MM.1S (cell line): Measurements from ENCODE around the gene B4GALNT3.
A peak's percentile ranks its signal among the peaks of the same experiment; 100 is the strongest.

Source experiments
- DNase-seq: peaks from one replicate; pipeline ENCODE4 v3.0.0-alpha.2; 2015
- H2AFZ ChIP-seq: fragments of 300-600 bp; sonication (generic); 2 replicates; pipeline ENCODE4 v1.6.0; 2016; ENCODE audit warnings: antibody characterized with exemption, low read length
- H3F3A ChIP-seq: fragments of 300-600 bp; sonication (generic); 2 replicates; pipeline ENCODE4 v1.6.1; 2016; ENCODE audit warnings: mild to moderate bottlenecking, antibody characterized with exemption, low read length, moderate library complexity, mixed read lengths; ENCODE audit not compliant: insufficient read depth
- H3K27ac ChIP-seq: fragments of 300-600 bp; sonication (generic); 2 replicates; pipeline ENCODE4 v1.5.1; 2016; ENCODE audit warnings: mild to moderate bottlenecking, low read length
- H3K27me3 ChIP-seq: fragments of 300-600 bp; sonication (generic); replicated peaks from 2 replicates; pipeline ENCODE4 v1.6.0; 2016; ENCODE audit warnings: low read length; ENCODE audit not compliant: insufficient read depth
- H3K36me3 ChIP-seq: fragments of 300-600 bp; sonication (generic); replicated peaks from 2 replicates; pipeline ENCODE4 v1.6.1; 2016; ENCODE audit warnings: mild to moderate bottlenecking, low read length, mixed read lengths; ENCODE audit not compliant: insufficient read depth
- H3K4me1 ChIP-seq: fragments of 300-600 bp; sonication (generic); 2 replicates; pipeline ENCODE4 v1.6.1; 2016; ENCODE audit warnings: low read length, mixed read lengths
- H3K4me2 ChIP-seq: fragments of 300-600 bp; sonication (generic); 2 replicates; pipeline ENCODE4 v1.6.0; 2016; ENCODE audit warnings: low read depth, low read length
- H3K4me3 ChIP-seq: fragments of 300-600 bp; sonication (generic); 2 replicates; pipeline ENCODE4 v1.5.1; 2016; ENCODE audit warnings: low read length, mixed read lengths
- H3K79me2 ChIP-seq: fragments of 300-600 bp; sonication (generic); 2 replicates; pipeline ENCODE4 v1.6.1; 2016; ENCODE audit warnings: mixed run types, low read length, mixed read lengths
- H3K9ac ChIP-seq: fragments of 300-600 bp; sonication (generic); 2 replicates; pipeline ENCODE4 v1.6.1; 2016; ENCODE audit warnings: low read length, mixed read lengths
- H3K9me2 ChIP-seq: fragments of 300-600 bp; sonication (generic); replicated peaks from 2 replicates; pipeline ENCODE4 v1.6.1; 2016; ENCODE audit warnings: mild to moderate bottlenecking, low read length, mixed read lengths; ENCODE audit not compliant: insufficient read depth
- H3K9me3 ChIP-seq: fragments of 300-600 bp; sonication (generic); replicated peaks from 2 replicates; pipeline ENCODE4 v1.6.1; 2016; ENCODE audit warnings: mild to moderate bottlenecking, low read length, mixed read lengths; ENCODE audit not compliant: insufficient read depth
- H4K20me1 ChIP-seq: fragments of 300-600 bp; sonication (generic); 2 replicates; pipeline ENCODE4 v1.6.1; 2016; ENCODE audit warnings: mild to moderate bottlenecking, low read length, moderate library complexity, mixed read lengths; ENCODE audit not compliant: insufficient read depth
- EZH2 ChIP-seq: fragments of 300-600 bp; sonication (generic); optimal IDR thresholded peaks from 2 replicates; pipeline ENCODE3; 2017; ENCODE audit warnings: low read depth, mild to moderate bottlenecking, antibody characterized with exemption, low read length, mixed read lengths
- EZH2phosphoT487 ChIP-seq: fragments of 300-600 bp; sonication (generic); IDR thresholded peaks from 2 replicates; pipeline ENCODE4 v1.6.1; 2018; ENCODE audit warnings: antibody characterized with exemption, low read length
- TF ChIP-seq, protein P1 (sequence below): fragments of 300-600 bp; sonication (generic); IDR thresholded peaks from 2 replicates; pipeline ENCODE4 v1.5.1; 2016; ENCODE audit warnings: antibody characterized with exemption, low read length, mixed read lengths

Gene B4GALNT3

DNA sequence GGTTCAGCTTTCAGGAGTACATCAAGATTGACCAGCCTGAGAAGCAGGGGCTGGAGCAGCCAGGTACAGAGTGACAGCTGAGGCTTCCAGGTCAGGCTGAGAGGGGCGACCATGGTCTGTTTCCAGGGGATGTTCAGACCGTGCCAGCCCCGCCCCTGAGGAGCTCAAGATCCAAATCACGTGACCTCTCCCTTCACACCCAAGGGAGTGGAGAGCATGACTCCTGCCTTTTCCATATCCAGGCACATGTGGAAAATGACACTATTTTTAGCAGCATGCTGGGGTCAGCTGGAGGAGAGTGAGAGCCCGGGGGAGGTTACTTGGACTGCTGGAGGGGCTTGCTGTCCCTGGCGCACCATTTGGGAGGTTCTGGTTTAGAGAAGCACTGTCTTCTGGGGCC lies 92.7 kb downstream of the B4GALNT3 start:
- H3F3A ChIP-seq: no peaks in the 10 kb centered on the region
- no peak for DNase-seq
- no peaks in the 10 kb centered on the region for H3K9me3 ChIP-seq
- H3K9me2 ChIP-seq: no peaks in the 10 kb centered on the region
- no peak overlapping the region for H2AFZ ChIP-seq
- TF ChIP-seq, protein P1, sequence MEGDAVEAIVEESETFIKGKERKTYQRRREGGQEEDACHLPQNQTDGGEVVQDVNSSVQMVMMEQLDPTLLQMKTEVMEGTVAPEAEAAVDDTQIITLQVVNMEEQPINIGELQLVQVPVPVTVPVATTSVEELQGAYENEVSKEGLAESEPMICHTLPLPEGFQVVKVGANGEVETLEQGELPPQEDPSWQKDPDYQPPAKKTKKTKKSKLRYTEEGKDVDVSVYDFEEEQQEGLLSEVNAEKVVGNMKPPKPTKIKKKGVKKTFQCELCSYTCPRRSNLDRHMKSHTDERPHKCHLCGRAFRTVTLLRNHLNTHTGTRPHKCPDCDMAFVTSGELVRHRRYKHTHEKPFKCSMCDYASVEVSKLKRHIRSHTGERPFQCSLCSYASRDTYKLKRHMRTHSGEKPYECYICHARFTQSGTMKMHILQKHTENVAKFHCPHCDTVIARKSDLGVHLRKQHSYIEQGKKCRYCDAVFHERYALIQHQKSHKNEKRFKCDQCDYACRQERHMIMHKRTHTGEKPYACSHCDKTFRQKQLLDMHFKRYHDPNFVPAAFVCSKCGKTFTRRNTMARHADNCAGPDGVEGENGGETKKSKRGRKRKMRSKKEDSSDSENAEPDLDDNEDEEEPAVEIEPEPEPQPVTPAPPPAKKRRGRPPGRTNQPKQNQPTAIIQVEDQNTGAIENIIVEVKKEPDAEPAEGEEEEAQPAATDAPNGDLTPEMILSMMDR: no peak
- TF ChIP-seq EZH2phosphoT487 (no peak), EZH2 (no peak)
- H4K20me1 ChIP-seq: no peaks in the 10 kb centered on the region
- H3K9ac ChIP-seq: no peak overlapping the region
- peaks cover 26% of the 10 kb centered on the region for H3K27me3 ChIP-seq
- H3K4me2 ChIP-seq: no peak overlapping the region
- H3K4me1 ChIP-seq: no peaks in the 10 kb centered on the region
- H3K36me3 ChIP-seq: no peaks in the 10 kb centered on the region
- no peak overlapping the region for H3K27ac ChIP-seq
- no peak overlapping the region for H3K4me3 ChIP-seq
- no peaks in the 10 kb centered on the region for H3K79me2 ChIP-seq

DNA sequence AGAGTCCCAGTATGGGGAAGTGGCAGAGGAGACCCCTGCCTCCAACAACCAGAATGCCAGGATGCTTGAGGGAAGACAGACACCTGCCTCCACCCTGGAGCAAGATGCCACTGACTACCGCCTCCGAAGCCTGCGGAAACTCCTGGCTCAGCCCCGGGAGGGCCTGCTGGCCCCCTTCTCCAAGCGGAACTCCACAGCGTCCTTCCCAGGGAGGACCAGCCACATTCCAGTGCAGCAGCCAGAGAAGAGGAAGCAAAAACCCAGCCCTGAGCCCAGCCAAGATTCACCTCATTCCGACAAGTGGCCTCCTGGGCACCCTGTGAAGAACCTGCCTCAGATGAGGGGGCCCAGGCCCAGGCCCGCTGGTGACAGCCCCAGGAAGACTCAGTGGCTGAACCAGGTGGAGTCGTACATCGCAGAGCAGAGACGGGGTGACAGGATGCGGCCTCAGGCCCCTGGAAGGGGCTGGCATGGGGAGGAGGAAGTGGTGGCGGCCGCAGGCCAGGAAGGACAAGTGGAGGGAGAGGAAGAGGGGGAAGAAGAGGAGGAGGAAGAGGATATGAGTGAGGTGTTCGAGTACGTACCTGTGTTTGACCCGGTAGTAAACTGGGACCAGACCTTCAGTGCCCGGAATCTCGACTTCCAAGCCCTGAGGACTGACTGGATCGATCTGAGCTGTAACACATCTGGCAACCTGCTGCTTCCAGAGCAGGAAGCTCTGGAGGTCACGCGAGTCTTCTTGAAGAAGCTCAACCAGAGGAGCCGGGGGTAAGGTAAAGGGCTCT lies 93.7 kb downstream of the B4GALNT3 start:
- Histone ChIP-seq H3K4me3 (peak overlapping the region; percentile 53), H3K36me3 (no peaks in the 10 kb centered on the region), H2AFZ (peak overlapping the region; percentile 67), H3K27me3 (peaks cover 16% of the 10 kb centered on the region; the same call in 1 of the 2 replicates), H3K4me1 (no peaks in the 10 kb centered on the region), H3K9me3 (no peaks in the 10 kb centered on the region), H3K9me2 (no peaks in the 10 kb centered on the region), H3K4me2 (peak overlapping the region; percentile 37; the same call in 1 of the 2 replicates), H3K79me2 (no peaks in the 10 kb centered on the region), H3K27ac (no peak overlapping the region), H3K9ac (no peak overlapping the region; the same call in 1 of the 2 replicates), H3F3A (no peaks in the 10 kb centered on the region), H4K20me1 (no peaks in the 10 kb centered on the region)
- TF ChIP-seq EZH2: no peak
- no peak for TF ChIP-seq EZH2phosphoT487
- TF ChIP-seq, protein P1: no peak
- peak; percentile 17 for DNase-seq

DNA sequence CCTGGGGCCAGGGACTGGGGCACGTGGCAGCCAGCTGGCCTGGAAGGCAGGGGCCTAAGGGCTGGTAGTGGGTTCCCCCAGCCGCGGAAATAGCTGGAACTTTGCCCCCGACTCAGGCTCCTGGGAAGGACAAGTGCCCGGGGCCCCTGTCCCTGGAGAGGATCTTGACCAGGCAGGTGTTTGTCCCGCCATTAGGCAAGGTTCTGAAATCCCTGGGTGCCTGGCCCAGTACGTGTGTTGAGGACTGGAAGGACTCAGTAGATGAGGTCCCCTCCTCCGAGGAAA lies 94.2 kb downstream of the B4GALNT3 start:
- Histone ChIP-seq H3K4me3 (peak overlapping the region; percentile 53), H3K79me2 (no peaks in the 10 kb centered on the region), H3K4me2 (peak overlapping the region; percentile 37; the same call in 1 of the 2 replicates), H3K9me3 (no peaks in the 10 kb centered on the region), H3K27ac (no peak overlapping the region), H3K4me1 (no peaks in the 10 kb centered on the region), H3K9ac (no peak overlapping the region; the same call in 1 of the 2 replicates), H3K36me3 (no peaks in the 10 kb centered on the region), H4K20me1 (no peaks in the 10 kb centered on the region), H3K9me2 (no peaks in the 10 kb centered on the region), H3F3A (no peaks in the 10 kb centered on the region), H2AFZ (peak overlapping the region; percentile 67), H3K27me3 (peaks cover 15% of the 10 kb centered on the region; the same call in 1 of the 2 replicates)
- no peak for DNase-seq
- no peak for TF ChIP-seq EZH2phosphoT487
- TF ChIP-seq, protein P1: no peak
- no peak for TF ChIP-seq EZH2
